Frontal cortex (tissue), 4 donors: Measurements from ENCODE around the gene PRSS57. TPM values are rescaled to one million over a fixed set of nuclear protein-coding genes. Genes with fewer than 3 reads are reported as not detected.
"Not testable (repeated sequence)": the region's sequence is repeated elsewhere in the genome, so short reads cannot be mapped to it uniquely, and the experiment has no call there.

Experiments
- DNase-seq, 2 donors: peaks; one replicate each; pipeline ENCODE4 v3.0.0; 2012; ENCODE audit warnings: low spot score in 2 of 2
- FAIRE-seq: peaks from 2 replicates; lab custom pipeline; 2012; peaks lifted over from hg19 to GRCh38; lab: Jason Lieb, UNC
- total RNA-seq: library from RNA; depleted of rRNA; stranded (reverse); fragments of >200 nt; gene quantifications from one replicate; pipeline ENCODE4 v1.2.3, GENCODE V29; 2014
- donor health status: control.
- donor health status: control.
- donor health status: control.

Gene PRSS57
- total RNA-seq, 1 donor from 2014 or later, result not detected

- not testable (repeated sequence) for FAIRE-seq, DNase-seq
These were observed 7.6 kb upstream of the PRSS57 start for GRCh38 chr19:702847-703246.

GRCh38 chr19:699885-700284 is 4.6 kb upstream of the PRSS57 start:
- not testable (repeated sequence) for DNase-seq, FAIRE-seq

- DNase-seq, FAIRE-seq: not testable (repeated sequence)
These were observed 3.3 kb upstream of the PRSS57 start for GRCh38 chr19:698529-698928.

- FAIRE-seq (no peak), DNase-seq (no peak)
These were observed 536 bp downstream of the PRSS57 start for GRCh38 chr19:694481-695351.

GRCh38 chr19:690203-690602 is 5.0 kb downstream of the PRSS57 start:
- DNase-seq, result no peak
- no peak for FAIRE-seq

GRCh38 chr19:688992-689391 is 6.3 kb downstream of the PRSS57 start:
- FAIRE-seq (no peak), DNase-seq (no peak)

- FAIRE-seq (no peak), DNase-seq (no peak)
These were observed 7.0 kb downstream of the PRSS57 start for GRCh38 chr19:688214-688613.

- DNase-seq (no peak), FAIRE-seq (no peak)
These were observed 7.6 kb downstream of the PRSS57 start for GRCh38 chr19:687569-688166.

- no peak for DNase-seq
- no peak for FAIRE-seq
These were observed 8.5 kb downstream of the PRSS57 start for GRCh38 chr19:686589-687297.

GRCh38 chr19:685454-685931 is 9.8 kb downstream of the PRSS57 start:
- DNase-seq (no peak), FAIRE-seq (no peak)

GRCh38 chr19:682678-683320 is 12.5 kb downstream of the PRSS57 start:
- FAIRE-seq (no peak), DNase-seq (no peak)

GRCh38 chr19:681029-682019 is 13.9 kb downstream of the PRSS57 start:
- peak; percentile 83 to 85 for DNase-seq

GRCh38 chr19:680287-681028 is 14.8 kb downstream of the PRSS57 start:
- DNase-seq (peak; percentile 98 to 99), FAIRE-seq (no peak)

More at GRCh38 chr19:681029-682019, 13.9 kb downstream of the PRSS57 start:
- FAIRE-seq, result no peak

- FAIRE-seq (no peak), DNase-seq (peak; percentile 75)
These were observed 15.6 kb downstream of the PRSS57 start for GRCh38 chr19:679418-680286.

- FAIRE-seq (no peak), DNase-seq (no peak)
These were observed 16.4 kb downstream of the PRSS57 start for GRCh38 chr19:678791-679388.

GRCh38 chr19:677601-678436 is 17.4 kb downstream of the PRSS57 start:
- DNase-seq (no peak), FAIRE-seq (no peak)
